Ecto neural progenitor cell (in vitro differentiated cells): Measurements from ENCODE around the gene MAP3K8.
"Not testable (repeated sequence)": the region's sequence is repeated elsewhere in the genome, so short reads cannot be mapped to it uniquely, and the experiment has no call there.

Experiments
- DNase-seq: peaks from one replicate; pipeline ENCODE4 v3.0.0-alpha.2; 2018; ENCODE audit warnings: low spot score

MAP3K8 gene

GRCh38 chr10:30447125-30447799 lies 13.3 kb downstream of the MAP3K8 start:
- no peak for DNase-seq

GRCh38 chr10:30448092-30448491 lies 14.1 kb downstream of the MAP3K8 start:
- DNase-seq: no peak

- no peak for DNase-seq
These were observed 20.0 kb downstream of the MAP3K8 start for GRCh38 chr10:30453764-30454527.

GRCh38 chr10:30454744-30455510 lies 20.9 kb downstream of the MAP3K8 start:
- DNase-seq: no peak

- no peak for DNase-seq
These were observed 21.8 kb downstream of the MAP3K8 start for GRCh38 chr10:30455816-30456215.

- no peak for DNase-seq
These were observed 22.3 kb downstream of the MAP3K8 start for GRCh38 chr10:30456266-30456665.

GRCh38 chr10:30459283-30459682 lies 25.3 kb downstream of the MAP3K8 start:
- no peak for DNase-seq

GRCh38 chr10:30460121-30460520 lies 26.1 kb downstream of the MAP3K8 start:
- DNase-seq: no peak

GRCh38 chr10:30462513-30462912 lies 28.5 kb downstream of the MAP3K8 start:
- no peak for DNase-seq

- no peak for DNase-seq
These were observed 30.0 kb downstream of the MAP3K8 start for GRCh38 chr10:30463944-30464451.

GRCh38 chr10:30464675-30465074 lies 30.7 kb downstream of the MAP3K8 start:
- no peak for DNase-seq

- DNase-seq: no peak
These were observed 32.5 kb downstream of the MAP3K8 start for GRCh38 chr10:30466445-30466844.

- no peak for DNase-seq
These were observed 33.8 kb downstream of the MAP3K8 start for GRCh38 chr10:30467651-30468338.

GRCh38 chr10:30472414-30473155 lies 38.6 kb downstream of the MAP3K8 start:
- no peak for DNase-seq

- not testable (repeated sequence) for DNase-seq
These were observed 41.5 kb downstream of the MAP3K8 start for GRCh38 chr10:30475515-30475914.

- DNase-seq: no peak
These were observed 42.6 kb downstream of the MAP3K8 start for GRCh38 chr10:30476511-30477155.

GRCh38 chr10:30479513-30479912 lies 45.5 kb downstream of the MAP3K8 start:
- not testable (repeated sequence) for DNase-seq

GRCh38 chr10:30481603-30482002 lies 47.6 kb downstream of the MAP3K8 start:
- no peak for DNase-seq

GRCh38 chr10:30488316-30488715 lies 54.3 kb downstream of the MAP3K8 start:
- DNase-seq: no peak

GRCh38 chr10:30489346-30489745 lies 55.4 kb downstream of the MAP3K8 start:
- no peak for DNase-seq
